NCI-H1092 treated with DMSO at 0.1 percent for 48 hours (cell line): ENCODE measurements around the gene YWHAB.

ENCODE experiments used
- DNase-seq: peaks from one replicate; lab custom pipeline; 2025; lab: John Stamatoyannopoulos, UW

The YWHAB gene

DNA sequence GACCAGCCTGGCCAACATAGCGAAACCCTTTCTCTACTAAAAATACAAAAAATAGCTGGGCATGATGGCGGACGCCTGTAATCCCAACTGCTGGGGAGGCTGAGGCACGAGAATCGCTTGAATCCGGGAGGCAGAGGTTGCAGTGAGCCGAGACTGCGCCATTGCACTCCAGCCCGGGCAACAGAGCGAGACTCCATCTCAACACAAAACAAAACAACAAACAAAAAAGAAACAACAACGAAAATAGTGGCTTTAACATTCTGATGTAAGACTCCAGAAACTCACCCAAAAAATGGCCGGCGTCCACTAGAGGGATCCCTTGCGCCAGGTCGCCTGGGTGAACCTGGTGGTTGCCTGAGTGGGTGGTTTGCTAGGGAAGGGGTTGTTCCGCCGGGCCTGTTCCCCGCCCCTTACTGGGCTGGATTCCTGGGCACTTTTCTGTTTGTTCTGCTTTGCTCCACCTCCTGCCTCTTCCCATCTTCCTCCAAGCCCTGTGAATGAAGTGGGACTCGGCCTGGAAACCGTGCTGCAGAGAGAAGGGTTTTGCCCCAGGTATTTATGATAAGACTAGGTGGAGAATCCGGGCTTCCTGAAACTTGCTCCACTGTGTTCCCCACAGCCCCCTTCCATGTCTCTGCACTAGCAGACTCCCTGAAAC, 25.9 kb downstream of the YWHAB start:
- no peak for DNase-seq

DNA sequence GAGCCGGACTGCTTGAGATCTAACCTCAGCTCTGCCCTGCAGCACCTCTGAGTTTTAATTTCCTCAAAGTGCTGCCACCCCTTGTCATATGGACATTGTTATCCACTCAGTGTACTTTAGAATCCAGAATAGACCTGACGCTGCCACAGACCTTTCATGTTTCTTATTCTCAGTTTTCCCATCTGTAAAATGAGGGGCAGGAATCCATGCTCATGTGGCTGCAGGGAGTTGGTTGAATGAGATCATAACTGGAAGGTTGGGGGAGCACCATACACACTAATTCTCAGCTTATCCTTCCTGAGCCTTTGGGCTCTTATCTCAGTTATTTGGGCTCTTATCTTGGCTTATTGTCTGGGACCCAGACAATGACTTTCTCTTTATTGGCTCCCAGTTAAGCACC, 26.7 kb downstream of the YWHAB start:
- DNase-seq = no peak

DNA sequence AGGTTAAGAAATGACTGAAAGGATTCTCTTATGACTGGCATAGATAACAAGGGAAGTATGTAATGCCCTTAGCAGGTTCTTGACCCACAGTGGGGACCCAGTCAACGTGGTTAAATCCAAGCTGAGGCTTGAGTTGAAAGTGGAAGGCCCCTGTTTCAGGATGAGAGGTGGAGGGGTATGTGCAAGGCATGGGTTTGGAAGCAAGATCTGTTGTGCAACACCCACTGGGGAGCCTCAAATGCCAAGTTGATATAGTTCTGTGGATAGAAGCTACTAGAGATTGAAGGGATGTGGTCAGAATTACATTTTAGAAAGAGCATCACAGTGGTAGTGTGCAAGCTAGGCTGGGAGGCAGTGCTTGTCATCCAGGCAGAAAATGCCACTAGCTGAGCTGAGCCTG, 29.4 kb downstream of the YWHAB start:
- no peak for DNase-seq

DNA sequence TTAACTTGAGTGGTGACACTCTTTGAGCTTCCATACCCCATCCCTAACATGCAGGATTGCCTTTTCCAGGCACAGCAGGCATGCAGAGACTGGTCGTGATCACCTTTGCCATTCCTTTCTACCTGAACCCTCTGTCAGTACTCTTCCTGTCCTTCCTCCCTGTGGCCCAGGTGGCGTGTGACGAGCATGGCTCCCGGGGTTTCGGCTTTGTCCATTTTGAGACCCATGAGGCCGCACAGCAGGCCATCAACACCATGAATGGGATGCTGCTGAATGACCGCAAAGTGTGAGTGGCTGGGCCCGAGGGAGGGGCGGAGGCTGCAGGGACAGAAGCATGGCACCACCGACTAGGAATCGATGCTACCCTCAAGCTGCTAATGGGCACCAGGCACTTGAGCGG, 31.1 kb downstream of the YWHAB start:
- DNase-seq = no peak

DNA sequence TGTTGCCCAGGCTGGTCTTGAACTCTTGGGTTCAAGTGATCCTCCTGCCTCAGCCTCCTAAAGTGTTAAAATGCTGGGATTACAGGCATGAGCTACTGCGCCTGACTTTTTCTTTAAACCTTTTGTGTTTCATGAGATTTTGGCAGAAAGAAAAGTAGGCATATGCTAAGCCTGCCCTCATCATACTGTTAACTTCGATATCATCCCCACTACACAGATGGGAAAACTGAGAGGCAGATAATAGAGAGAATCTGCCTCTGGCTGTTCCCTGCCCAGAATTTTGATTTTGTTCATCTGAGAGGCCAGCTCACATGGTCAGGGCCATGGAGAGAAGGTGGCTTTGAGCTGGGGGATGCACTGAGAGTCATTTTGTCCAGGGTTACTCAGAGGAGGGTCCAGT, 31.9 kb downstream of the YWHAB start:
- no peak for DNase-seq

DNA sequence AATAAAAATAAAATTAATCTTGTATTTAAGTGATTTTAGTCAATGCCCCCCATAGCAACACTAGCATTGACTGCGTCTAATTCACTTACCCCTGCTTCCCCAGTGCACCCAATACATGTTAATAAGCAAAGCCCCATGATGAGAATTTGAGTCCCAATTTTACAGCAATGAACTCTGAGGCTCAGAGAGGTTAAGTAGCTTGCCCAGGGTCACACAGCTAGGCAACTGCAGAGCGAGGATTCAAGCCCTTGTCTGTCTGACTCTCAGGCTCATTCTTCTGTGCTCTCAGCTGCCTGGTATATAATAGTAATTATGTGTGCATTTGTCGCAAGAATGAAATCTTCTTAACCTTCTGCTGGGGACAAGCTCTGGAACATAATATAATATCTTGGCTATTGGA, 32.8 kb downstream of the YWHAB start:
- DNase-seq = no peak

DNA sequence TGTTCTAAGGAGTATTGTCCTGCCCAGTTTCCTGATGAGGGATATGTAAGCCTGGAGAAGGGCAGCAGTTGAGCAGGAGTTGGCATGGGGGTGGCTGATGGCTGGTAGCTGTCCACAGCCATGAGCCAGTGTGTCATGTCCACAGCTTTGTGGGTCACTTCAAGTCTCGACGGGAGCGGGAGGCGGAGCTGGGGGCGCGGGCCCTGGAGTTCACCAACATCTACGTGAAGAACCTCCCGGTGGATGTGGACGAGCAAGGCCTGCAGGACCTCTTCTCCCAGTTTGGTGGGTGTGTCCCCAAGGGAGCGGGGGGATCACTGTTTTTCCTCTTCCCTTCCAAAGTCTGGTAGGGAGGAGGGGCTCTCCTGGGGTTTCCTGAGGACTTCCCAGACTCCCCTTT, 33.3 kb downstream of the YWHAB start:
- DNase-seq = no peak

DNA sequence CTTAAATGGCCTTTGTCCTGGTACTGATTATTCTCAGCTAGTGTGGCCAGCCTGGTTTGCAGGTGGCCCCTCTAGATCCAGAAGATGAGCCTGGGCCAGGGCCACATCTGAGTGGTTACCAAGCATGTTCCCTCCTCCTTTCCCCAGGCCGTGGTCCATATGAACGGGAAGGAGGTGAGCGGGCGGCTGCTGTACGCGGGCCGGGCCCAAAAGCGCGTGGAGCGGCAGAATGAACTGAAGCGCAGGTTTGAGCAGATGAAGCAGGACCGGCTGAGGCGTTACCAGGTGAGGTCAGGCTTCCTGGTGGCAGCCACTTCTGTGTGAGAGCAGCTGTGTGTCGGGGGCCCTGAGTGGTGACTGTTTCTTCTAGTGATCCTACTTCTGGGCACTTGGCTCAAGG, 35.9 kb downstream of the YWHAB start:
- no peak for DNase-seq

DNA sequence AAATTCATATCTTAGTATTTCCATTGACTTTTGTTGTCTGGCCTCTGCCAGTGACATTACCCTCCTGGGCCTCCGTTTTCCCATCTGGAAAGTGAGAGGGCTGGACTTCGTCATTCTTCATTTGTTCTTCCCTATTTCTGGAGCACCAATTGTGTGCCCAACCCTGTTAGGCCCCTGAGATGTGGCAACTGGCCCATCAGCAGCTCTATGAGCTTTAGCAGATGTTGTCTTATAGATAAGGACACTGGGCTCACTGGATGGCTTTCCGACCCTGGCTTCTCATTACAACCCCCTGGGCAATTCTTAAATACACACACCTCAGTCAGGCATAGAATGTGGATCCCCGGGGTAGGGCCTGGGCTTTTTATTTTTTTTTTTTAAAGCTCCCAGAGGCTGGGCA, 39.0 kb downstream of the YWHAB start:
- DNase-seq = no peak

DNA sequence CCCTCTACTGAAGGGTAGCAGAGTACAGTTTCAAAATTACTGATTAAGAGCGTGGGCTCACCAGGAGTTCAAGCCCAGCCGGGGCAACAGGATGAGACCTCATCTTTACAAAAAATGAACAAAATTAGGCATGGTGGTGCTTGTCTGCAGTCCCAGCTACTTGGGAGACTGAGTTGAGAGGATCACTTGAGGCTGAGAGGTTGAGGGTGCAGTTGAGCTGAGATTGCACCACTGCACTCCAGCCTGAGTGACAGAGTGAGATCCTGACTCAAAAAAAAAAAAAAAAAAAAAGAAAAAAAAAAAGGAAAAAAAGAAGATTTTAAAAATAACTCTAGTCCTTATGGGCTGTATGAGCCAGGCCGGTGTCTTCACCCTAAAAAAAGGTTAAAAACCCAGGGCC, 43.1 kb downstream of the YWHAB start:
- no peak for DNase-seq

DNA sequence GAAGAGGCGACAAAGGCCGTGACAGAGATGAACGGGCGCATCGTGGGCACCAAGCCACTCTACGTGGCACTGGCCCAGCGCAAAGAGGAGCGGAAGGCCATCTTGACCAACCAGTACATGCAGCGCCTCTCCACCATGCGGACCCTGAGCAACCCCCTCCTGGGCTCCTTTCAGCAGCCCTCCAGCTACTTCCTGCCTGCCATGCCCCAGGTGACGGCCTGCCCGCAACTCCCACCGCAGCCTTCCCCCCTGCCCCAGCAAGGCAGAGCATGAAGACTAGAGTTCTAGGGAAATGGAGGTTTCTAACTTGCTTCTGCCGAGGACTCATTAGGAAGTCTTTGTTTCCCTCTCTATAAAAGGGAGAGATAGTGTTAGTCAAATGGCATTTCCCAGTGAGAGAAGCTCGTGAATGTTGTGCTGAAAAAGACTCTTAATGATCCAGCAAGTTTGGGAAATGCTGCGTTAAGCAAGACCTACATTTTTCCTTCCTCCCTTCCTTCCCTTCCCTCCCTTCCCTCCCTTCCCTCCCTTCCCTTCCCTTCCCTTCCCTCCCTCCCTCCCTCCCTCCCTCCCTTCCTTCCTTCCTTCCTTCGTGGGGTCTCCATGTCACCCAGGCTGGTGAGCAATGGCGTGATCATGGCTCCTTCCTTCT, 45.1 kb downstream of the YWHAB start:
- DNase-seq = no peak

DNA sequence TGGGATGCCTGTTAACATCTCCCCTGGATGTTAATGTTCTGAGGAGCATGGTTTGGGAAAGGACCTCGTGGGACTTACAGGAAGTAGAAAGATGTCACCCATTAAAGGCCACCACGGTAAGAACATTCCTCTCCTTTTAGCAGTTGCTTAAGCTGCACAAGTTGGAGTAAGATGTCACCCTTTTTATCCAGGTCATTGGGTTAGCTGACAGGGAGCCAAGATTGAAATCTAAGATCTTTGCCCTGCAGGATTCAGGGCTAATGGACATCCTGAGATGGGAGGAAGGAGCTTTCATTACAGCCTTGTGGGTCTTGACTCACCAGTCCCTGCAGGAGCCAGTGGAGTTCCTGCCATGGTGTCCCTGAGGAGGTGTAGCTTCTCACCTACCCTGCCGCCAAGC, 46.4 kb downstream of the YWHAB start:
- no peak for DNase-seq

DNA sequence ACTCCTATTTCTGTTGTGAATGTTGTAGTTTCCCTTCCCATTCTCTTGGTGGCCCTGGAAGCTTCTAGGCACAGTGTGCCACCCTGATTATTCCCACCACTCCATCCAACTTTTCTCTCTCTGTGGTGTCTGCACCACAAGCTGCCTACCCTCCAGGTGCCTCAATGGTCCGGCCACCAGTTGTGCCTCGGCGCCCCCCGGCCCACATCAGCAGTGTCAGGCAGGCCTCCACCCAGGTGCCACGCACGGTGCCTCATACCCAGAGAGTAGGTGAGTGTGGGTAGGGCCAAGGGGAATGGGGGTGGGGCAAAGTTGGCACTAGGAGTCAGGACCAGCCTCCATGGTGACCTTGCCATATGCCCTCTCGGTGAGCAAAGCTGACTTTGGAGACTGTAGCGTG, 47.4 kb downstream of the YWHAB start:
- no peak for DNase-seq

DNA sequence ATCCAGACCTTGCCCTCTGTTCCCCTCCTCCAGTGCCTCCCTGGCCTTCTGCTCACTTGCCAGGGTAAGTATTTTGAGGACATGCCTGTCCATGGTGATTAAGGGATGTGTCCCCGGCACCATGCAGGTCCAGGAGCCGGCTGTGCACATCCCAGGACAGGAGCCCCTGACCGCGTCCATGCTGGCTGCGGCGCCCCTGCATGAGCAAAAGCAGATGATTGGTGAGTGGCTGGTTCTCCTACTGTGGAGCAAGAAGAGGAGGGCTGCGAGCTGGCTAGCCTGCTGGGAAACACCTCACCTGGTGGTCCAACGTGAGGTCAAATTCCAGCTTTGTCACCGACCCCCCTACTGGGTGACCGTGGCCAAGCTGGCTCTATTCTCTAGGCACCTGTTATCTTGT, 51.0 kb downstream of the YWHAB start:
- DNase-seq = no peak

DNA sequence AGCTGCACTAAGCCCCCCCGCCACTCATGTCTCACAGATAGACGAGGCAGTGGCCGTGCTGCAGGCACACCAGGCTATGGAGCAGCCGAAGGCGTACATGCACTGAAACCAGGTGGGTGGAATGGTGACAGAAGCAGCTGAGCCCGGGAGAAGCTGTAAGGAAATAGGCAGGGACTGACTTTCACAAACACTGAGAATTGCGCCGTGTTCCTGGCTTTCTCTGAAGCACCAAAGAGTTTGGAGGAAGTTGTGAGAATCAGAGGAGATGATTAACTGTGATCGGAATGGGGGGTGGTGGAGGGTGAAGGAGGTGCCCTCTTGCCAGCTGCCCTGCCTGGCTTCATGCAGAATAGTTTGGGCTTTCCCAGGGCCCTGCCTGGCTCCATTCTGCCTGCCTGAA, 53.1 kb downstream of the YWHAB start:
- no peak for DNase-seq

DNA sequence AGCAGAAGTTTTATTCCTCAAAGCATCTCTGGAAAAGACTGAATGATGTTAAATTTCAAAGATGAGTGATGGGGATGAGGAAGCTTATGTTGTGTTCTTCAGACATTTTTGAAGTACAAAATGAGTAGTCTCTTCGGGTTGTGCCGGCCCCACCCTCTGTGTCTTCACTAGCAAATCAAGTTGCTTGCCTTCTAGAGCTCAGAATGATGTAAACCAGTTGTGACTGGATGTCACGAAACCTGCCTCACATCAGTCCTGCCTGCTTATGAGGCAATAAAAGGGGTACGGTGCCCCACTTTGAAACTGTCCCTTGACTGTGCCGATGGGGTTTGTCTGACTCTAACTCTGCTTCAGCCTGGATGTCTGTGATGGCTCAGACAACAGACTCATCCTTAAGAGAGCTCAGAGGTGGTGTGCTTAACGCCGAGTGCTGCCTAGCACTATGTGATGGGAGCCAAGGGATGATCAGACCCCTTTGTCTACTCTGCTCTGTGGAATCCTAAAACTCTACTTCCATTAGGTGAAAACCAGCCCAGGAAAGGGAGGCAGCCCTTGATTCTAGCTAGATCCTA, 55.7 kb downstream of the YWHAB start:
- DNase-seq = no peak

DNA sequence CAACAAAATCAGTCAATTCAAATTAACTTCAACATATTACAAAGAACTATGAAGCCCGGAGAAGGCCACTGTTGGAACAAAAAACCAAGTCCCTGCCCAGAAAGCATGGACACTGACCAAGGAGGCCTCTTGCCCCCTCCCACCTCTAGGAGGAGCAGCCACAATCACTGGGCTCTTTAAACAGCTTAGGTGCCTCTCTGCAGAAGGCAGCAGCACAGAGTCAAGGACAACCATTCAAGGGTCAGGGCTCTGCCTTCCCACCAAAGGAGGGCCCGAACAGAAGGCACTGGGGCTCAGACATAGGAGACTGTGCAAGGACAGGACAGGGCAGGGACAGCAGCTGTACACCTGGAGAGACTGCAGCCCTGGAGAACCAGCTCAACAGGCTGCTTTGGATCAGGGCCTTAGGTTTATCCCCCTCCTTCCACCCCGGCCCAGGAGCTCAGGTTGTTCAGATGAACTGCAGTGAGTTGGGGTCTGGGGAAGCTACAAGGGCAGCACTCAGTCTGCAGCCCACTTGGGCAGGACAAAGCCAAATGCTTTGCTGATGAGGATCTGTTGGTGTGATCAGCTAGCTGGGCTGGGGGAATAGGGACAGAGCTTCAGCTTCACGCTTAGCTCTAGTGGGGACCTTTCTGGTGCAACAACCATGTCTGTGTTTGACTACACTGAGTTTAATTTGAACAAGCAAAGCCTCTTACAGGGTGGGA, 56.9 kb downstream of the YWHAB start:
- no peak for DNase-seq

DNA sequence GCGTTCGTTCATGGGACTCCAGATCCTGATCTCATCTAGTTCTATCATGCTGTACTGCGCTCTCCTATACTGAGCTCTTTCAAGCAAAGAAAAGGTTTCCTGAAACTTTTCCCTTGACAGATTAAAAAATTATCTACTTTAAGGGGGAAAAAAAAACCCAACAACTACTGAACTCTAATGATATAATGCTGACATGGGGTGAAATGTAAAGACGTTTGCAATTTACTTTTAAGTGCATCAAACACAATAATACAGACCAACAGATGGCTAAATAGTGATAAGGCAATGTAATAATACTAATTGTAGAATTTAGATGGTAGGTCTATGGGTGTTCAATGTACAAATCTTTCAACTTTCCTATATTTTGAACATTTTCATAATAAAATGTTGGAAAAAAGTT, 58.3 kb downstream of the YWHAB start:
- DNase-seq = no peak

DNA sequence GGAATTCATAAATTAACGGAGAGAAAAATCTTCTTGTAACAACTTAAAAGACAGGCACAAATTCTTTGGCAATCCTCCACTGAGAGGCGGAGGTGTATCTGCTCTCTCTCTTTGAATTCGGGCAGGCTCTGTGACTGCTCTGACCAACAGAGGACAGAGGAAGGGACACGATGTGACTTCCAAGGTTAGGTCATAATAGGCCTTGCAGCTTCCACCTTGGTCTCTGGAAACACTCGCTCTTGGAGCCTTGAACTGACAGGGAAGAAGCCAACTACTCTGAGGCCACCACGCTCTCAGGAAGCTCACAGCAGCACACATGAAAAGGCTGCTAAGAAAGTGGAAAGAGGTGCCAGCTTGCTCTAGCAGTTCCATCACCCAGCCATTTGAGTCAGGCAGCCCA, 59.8 kb downstream of the YWHAB start:
- DNase-seq = no peak

DNA sequence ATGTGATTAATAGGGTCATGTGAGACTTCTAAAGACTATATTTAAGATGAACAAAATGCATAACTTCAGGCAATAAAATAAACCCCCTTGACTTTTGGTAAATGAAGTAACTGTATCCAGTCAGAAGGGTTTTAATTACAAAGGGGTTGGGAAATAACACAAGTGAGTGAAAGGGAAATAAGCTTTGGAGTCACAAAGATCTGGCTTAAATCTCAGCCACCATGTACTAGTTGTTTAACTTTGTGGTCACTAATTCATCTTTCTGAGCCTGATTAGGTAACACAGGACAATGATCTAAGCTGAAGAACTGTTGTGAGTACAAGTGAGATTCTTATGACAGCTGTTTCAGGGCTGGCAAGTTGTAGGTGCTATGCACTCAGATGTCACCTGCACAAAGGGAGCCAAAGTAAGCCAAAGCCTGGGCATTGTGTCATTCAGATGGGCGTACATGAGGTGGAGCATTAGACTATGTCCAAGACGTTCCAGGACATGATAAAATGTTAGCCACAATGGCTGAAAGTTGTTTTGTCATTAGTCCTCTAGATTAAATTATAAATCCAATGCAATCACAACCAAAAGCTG, 60.9 kb downstream of the YWHAB start:
- DNase-seq = no peak

DNA sequence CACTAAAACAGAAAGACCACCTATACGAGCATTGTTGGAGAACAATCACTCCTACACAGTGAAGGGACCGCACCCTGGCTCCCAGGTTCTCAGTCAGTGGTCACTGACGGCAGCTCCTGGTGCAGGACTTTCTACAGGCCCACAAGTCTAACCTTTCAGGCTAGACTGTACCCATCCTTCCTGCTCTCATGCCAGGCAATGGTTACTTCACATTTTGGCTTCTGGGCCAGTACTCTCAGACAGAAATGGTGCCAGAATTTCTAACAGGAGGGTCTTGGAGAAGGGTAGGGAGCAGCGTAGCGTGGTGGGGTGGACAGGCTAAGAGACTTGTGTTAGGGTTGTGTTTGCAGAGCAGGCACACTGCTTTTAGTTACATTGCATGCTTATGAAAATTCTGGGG, 62.6 kb downstream of the YWHAB start:
- no peak for DNase-seq

DNA sequence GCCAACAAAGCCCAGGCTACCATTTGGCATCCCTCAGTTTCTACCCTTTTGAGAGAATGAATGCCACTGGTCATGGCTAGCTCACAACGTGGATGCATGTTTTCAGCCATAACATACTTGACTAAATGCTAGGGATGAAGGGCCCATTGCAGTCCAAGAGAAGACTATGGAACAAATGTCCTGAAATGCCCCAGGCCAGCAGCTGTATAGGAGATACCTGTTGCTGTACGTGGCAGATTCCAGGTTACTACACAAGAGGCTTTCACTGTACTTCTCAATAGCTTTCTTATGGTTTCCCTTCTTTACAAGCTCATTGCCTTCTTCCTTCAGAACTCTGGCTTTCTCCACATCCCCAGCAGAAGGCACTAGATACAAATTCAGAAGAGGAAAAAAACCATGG, 63.0 kb downstream of the YWHAB start:
- no peak for DNase-seq

DNA sequence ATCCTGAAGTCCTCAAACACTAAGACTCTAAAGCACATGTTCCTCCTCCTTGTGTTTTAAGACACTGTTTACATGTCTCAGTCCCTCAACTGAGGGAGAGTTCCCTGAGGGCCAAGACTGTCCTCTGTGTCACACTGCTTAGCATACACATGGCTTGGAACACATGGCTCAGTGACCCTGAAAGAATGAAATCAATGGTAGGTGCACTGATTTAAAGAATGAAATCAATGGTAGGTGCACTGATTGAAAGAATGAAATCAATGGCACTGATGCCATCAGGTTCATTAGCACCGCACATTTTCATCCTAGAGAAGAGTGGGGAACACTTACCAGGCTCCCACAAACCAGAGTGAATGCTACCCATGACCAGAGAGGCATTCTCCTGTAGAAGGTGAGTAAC, 64.9 kb downstream of the YWHAB start:
- DNase-seq = no peak
